KMS-11 (cell line): ENCODE data around the gene NPAS2.

Experiments used
- H2AFZ ChIP-seq: fragments of 200-600 bp; sonication (generic); 2 replicates; pipeline ENCODE4 v1.6.1; 2016; ENCODE audit warnings: antibody characterized with exemption, mixed run types, low read depth
- H3K27ac ChIP-seq: fragments of 200-600 bp; sonication (generic); 2 replicates; pipeline ENCODE4 v1.6.1; 2016; ENCODE audit warnings: mild to moderate bottlenecking, mixed run types
- H3K27me3 ChIP-seq: fragments of 200-600 bp; sonication (generic); 2 replicates; pipeline ENCODE4 v1.6.1; 2017; ENCODE audit warnings: mild to moderate bottlenecking, low read depth, mixed run types, moderate library complexity; ENCODE audit not compliant: insufficient read depth
- H3K36me3 ChIP-seq: fragments of 200-600 bp; sonication (generic); 2 replicates; pipeline ENCODE4 v1.6.1; 2017; ENCODE audit warnings: mild to moderate bottlenecking, mixed run types; ENCODE audit not compliant: insufficient read depth
- H3K4me1 ChIP-seq: fragments of 200-600 bp; sonication (generic); 2 replicates; pipeline ENCODE4 v1.6.1; 2016; ENCODE audit warnings: mild to moderate bottlenecking, low read depth, mixed run types; ENCODE audit not compliant: poor library complexity, severe bottlenecking
- H3K4me2 ChIP-seq: fragments of 200-600 bp; sonication (generic); 2 replicates; pipeline ENCODE4 v1.7.0; 2016; ENCODE audit warnings: mild to moderate bottlenecking, mixed run types
- H3K4me3 ChIP-seq: fragments of 200-600 bp; sonication (generic); IDR thresholded peaks from 2 replicates; pipeline ENCODE4 v1.6.1; 2017; ENCODE audit warnings: low read depth, low read length, mixed read lengths; ENCODE audit not compliant: insufficient read depth
- H3K79me2 ChIP-seq: fragments of 200-600 bp; sonication (generic); 2 replicates; pipeline ENCODE4 v1.6.1; 2016; ENCODE audit warnings: low read depth, mixed run types; ENCODE audit not compliant: insufficient read depth
- H3K9ac ChIP-seq: fragments of 200-600 bp; sonication (generic); 2 replicates; pipeline ENCODE4 v1.6.1; 2016; ENCODE audit warnings: mild to moderate bottlenecking, mixed run types
- H4K20me1 ChIP-seq: fragments of 200-600 bp; sonication (generic); 2 replicates; pipeline ENCODE4 v1.6.1; 2016; ENCODE audit warnings: mild to moderate bottlenecking, mixed run types; ENCODE audit not compliant: insufficient read depth
- TF ChIP-seq, protein P1 (sequence below): fragments of 200-600 bp; sonication (generic); conservative IDR thresholded peaks from 2 replicates; pipeline ENCODE4 v1.6.1; 2017; ENCODE audit warnings: low read depth, mild to moderate bottlenecking, antibody characterized with exemption, low read length, moderate library complexity, mixed read lengths

Gene NPAS2

DNA sequence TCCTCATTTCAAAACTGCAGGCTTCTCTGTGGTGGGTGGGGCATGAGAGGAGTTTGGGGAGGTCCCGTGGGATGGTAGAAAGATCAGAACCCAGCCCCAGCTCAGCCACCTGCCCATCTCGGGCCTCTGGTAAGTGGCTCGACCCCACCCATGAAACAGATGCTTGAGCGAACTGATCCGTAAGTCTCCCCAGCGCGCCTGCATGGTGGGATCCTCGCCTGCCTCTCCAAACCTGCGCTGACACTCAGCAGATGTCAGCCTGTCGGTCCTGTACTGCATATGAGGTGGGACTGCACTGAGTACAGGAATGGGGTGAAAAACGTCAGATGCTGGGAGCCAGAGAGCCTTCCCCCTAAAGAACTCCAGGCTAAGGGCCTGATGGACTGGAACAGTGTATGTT, 166.2 kb downstream of the NPAS2 start:
- H3K36me3 ChIP-seq = no peaks in the 10 kb centered on the region
- H3K4me1 ChIP-seq = no peaks in the 10 kb centered on the region
- H3K9ac ChIP-seq = no peak overlapping the region
- no peak overlapping the region for H3K4me2 ChIP-seq
- TF ChIP-seq, protein P1, sequence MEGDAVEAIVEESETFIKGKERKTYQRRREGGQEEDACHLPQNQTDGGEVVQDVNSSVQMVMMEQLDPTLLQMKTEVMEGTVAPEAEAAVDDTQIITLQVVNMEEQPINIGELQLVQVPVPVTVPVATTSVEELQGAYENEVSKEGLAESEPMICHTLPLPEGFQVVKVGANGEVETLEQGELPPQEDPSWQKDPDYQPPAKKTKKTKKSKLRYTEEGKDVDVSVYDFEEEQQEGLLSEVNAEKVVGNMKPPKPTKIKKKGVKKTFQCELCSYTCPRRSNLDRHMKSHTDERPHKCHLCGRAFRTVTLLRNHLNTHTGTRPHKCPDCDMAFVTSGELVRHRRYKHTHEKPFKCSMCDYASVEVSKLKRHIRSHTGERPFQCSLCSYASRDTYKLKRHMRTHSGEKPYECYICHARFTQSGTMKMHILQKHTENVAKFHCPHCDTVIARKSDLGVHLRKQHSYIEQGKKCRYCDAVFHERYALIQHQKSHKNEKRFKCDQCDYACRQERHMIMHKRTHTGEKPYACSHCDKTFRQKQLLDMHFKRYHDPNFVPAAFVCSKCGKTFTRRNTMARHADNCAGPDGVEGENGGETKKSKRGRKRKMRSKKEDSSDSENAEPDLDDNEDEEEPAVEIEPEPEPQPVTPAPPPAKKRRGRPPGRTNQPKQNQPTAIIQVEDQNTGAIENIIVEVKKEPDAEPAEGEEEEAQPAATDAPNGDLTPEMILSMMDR = no peak
- H3K27me3 ChIP-seq = no peaks in the 10 kb centered on the region
- no peak overlapping the region for H3K27ac ChIP-seq
- H2AFZ ChIP-seq = no peak overlapping the region
- H3K4me3 ChIP-seq = no peak overlapping the region
- H4K20me1 ChIP-seq = no peaks in the 10 kb centered on the region
- no peaks in the 10 kb centered on the region for H3K79me2 ChIP-seq

DNA sequence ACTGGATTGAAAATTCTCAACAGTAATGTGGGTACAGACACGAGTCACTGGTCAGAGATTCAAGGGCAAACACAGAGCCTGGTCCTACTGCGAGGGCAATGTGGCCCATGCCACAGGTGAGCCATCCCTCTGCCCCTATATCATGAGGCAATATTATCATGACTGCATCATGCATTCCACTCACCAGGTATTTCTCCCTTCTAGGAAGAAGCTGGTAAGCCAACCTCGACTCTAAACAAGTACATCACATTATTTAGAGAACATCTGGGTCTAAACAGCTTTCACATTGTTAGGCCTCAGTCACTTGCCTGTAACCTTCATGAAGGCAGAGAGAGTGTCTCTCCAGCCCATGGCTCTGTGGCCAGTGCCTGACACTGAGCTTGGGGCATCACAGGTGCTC, 167.6 kb downstream of the NPAS2 start:
- Histone ChIP-seq H3K27ac (no peak overlapping the region), H3K4me2 (no peak overlapping the region), H2AFZ (no peak overlapping the region), H3K27me3 (no peaks in the 10 kb centered on the region), H3K4me1 (no peaks in the 10 kb centered on the region), H4K20me1 (no peaks in the 10 kb centered on the region), H3K9ac (no peak overlapping the region), H3K79me2 (no peaks in the 10 kb centered on the region), H3K36me3 (no peaks in the 10 kb centered on the region), H3K4me3 (no peak overlapping the region)
- TF ChIP-seq, protein P1 = no peak

DNA sequence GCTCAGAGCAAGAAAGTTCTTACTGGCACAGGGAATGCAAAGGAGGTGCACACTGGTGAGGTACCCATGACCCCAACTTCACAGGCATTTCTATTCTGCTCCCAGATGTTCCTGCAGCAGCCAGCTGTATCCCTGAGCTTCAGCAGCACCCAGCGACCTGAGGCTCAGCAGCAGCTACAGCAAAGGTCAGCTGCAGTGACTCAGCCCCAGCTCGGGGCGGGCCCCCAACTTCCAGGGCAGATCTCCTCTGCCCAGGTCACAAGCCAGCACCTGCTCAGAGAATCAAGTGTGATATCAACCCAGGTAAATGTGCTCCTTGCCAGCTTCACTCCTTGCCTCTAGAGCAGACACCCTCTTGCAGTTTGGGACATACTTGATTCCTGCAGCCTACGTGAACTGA, 168.0 kb downstream of the NPAS2 start:
- TF ChIP-seq, protein P1 = no peak
- Histone ChIP-seq H3K79me2 (no peaks in the 10 kb centered on the region), H4K20me1 (no peaks in the 10 kb centered on the region), H3K4me2 (no peak overlapping the region), H3K27ac (no peak overlapping the region), H3K4me3 (no peak overlapping the region), H3K27me3 (no peaks in the 10 kb centered on the region), H3K36me3 (no peaks in the 10 kb centered on the region), H3K4me1 (no peaks in the 10 kb centered on the region), H2AFZ (no peak overlapping the region), H3K9ac (no peak overlapping the region)

DNA sequence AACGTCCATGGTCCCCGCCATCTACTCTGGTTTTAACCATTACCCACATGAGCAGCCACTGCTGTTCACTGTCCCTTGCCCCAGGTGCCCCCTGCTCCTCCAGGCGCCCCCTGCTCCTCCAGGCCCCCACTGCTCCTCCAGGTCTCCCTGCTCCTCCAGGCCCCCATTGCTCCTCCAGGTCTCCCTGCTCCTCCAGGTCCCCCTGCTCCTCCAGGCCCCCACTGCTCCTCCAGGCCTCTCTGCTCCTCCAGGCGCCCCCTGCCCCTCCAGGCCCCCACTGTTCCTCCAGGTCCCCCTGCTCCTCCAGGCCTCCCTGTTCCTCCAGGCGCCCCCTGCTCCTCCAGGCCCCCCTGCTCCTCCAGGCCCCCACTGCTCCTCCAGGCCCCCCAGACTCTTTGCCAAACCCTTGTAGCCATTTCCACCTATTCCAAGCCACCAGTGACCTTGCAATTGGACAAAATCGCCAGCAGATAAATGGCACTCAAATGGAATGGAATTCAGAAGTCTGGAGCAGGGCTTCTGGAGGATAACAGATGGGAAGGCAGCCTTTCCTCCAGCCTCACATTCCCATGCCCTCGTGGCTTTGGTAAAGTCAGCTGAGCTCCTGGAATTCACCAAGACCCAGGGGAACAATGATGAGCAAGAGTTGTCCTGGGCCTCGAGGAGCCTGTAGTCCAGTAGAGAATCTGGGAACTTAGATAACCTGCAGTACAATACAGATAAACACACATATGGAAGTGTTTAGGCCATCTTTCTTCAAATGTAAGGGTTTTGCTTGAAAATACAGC, 168.9 kb downstream of the NPAS2 start:
- H3K4me3 ChIP-seq = no peak overlapping the region
- no peaks in the 10 kb centered on the region for H3K36me3 ChIP-seq
- no peak overlapping the region for H2AFZ ChIP-seq
- H3K4me2 ChIP-seq = no peak overlapping the region
- H3K9ac ChIP-seq = no peak overlapping the region
- no peaks in the 10 kb centered on the region for H4K20me1 ChIP-seq
- H3K79me2 ChIP-seq = no peaks in the 10 kb centered on the region
- TF ChIP-seq, protein P1 = no peak
- H3K4me1 ChIP-seq = no peaks in the 10 kb centered on the region
- no peak overlapping the region for H3K27ac ChIP-seq
- no peaks in the 10 kb centered on the region for H3K27me3 ChIP-seq
